Neural crest cell (in vitro differentiated cells): ENCODE data around the gene CNR2. TPM values are rescaled to one million over a fixed set of nuclear protein-coding genes. Genes with fewer than 3 reads are reported as not detected.

Experiments used
- DNase-seq: peaks from one replicate; pipeline ENCODE4 v3.0.0; 2021; ENCODE audit warnings: low read depth, mixed read lengths, low spot score
- H3K27ac Mint-ChIP-seq: one replicate; pipeline ENCODE4 v1.8.0; 2021; ENCODE audit warnings: mild to moderate bottlenecking, mixed read lengths; ENCODE audit not compliant: unreplicated experiment
- H3K27me3 Mint-ChIP-seq: 2 replicates; pipeline ENCODE4 v1.8.0; 2021; ENCODE audit warnings: low read depth, mild to moderate bottlenecking, mixed read lengths
- H3K36me3 Mint-ChIP-seq: 2 replicates; pipeline ENCODE4 v1.8.0; 2021; ENCODE audit warnings: low read depth, mild to moderate bottlenecking, mixed read lengths
- H3K4me1 Mint-ChIP-seq: 2 replicates; pipeline ENCODE4 v1.8.0; 2021; ENCODE audit warnings: mixed read lengths
- H3K4me3 Mint-ChIP-seq: one replicate; pipeline ENCODE4 v1.8.0; 2021; ENCODE audit warnings: mild to moderate bottlenecking, mixed read lengths
- H3K9me3 Mint-ChIP-seq: 2 replicates; pipeline ENCODE4 v1.8.0; 2021; ENCODE audit warnings: mixed read lengths
- total RNA-seq: library from RNA; stranded (reverse); gene quantifications from 2 replicates; pipeline ENCODE4 v1.2.1, GENCODE V29; 2021
- TF ChIP-seq, protein P1 (sequence below): fragments of 200-600 bp; sonication (generic); conservative IDR thresholded peaks from 2 replicates; pipeline ENCODE4 v1.5.0; 2021; ENCODE audit warnings: antibody characterized with exemption, mild to moderate bottlenecking

Gene CNR2
- total RNA-seq, 1 donor from 2014 or later = not detected

DNA sequence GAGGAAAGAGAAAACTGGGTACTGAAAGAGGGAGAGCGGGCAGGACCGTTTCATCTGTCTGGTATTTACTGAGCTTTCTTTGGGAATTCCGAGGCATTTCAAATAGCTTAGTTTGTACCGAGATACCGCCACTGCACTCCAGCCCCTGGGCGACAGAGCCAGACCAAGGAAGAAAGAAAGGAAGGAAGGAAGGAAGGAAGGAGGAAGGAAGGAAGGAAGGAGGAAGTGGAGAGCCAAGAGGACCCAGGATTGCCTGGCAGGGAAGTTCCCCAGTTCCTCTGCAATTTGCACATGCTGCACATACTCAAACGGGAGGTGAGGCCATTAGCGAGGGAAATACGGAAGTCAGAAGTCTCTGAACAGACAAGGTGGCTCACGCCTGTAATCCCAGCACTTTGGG lies 44.1 kb downstream of the CNR2 start:
- Mint-ChIP-seq H3K36me3 (no peaks in the 10 kb centered on the region), H3K4me1 (peaks cover 13% of the 10 kb centered on the region), H3K9me3 (no peaks in the 10 kb centered on the region), H3K27ac (peak overlapping the region; percentile 43), H3K4me3 (no peak overlapping the region), H3K27me3 (peaks cover 46% of the 10 kb centered on the region)
- TF ChIP-seq, protein P1, sequence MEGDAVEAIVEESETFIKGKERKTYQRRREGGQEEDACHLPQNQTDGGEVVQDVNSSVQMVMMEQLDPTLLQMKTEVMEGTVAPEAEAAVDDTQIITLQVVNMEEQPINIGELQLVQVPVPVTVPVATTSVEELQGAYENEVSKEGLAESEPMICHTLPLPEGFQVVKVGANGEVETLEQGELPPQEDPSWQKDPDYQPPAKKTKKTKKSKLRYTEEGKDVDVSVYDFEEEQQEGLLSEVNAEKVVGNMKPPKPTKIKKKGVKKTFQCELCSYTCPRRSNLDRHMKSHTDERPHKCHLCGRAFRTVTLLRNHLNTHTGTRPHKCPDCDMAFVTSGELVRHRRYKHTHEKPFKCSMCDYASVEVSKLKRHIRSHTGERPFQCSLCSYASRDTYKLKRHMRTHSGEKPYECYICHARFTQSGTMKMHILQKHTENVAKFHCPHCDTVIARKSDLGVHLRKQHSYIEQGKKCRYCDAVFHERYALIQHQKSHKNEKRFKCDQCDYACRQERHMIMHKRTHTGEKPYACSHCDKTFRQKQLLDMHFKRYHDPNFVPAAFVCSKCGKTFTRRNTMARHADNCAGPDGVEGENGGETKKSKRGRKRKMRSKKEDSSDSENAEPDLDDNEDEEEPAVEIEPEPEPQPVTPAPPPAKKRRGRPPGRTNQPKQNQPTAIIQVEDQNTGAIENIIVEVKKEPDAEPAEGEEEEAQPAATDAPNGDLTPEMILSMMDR = no peak
- DNase-seq = no peak

DNA sequence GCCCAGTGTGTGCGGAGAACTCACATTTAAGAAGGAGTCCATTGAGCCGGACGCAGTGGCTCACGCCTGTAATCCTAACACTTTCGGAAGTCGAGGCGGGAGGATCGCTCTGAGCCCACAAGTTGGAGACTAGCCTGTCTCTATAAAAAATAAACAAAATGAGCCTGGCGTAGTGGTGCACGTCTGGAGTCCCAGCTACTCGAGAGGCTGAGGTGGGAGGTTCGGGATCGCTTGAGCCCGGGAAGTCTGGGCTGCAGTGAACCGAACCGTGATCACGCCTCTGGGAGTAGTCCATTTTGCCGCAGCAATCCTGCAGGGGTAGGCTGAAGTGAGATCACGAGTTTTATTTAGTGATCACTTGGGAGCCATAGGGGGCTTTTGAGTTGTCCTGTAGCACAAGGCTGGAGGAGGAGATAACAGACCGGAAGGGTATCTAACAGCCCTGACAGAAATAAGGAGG lies 44.6 kb downstream of the CNR2 start:
- TF ChIP-seq, protein P1 = peak; percentile 36
- H3K9me3 Mint-ChIP-seq = no peaks in the 10 kb centered on the region
- H3K4me1 Mint-ChIP-seq = peaks cover 13% of the 10 kb centered on the region
- DNase-seq = no peak
- no peaks in the 10 kb centered on the region for H3K36me3 Mint-ChIP-seq
- H3K4me3 Mint-ChIP-seq = peak overlapping the region; percentile 86
- H3K27ac Mint-ChIP-seq = no peak overlapping the region
- H3K27me3 Mint-ChIP-seq = peaks cover 46% of the 10 kb centered on the region

DNA sequence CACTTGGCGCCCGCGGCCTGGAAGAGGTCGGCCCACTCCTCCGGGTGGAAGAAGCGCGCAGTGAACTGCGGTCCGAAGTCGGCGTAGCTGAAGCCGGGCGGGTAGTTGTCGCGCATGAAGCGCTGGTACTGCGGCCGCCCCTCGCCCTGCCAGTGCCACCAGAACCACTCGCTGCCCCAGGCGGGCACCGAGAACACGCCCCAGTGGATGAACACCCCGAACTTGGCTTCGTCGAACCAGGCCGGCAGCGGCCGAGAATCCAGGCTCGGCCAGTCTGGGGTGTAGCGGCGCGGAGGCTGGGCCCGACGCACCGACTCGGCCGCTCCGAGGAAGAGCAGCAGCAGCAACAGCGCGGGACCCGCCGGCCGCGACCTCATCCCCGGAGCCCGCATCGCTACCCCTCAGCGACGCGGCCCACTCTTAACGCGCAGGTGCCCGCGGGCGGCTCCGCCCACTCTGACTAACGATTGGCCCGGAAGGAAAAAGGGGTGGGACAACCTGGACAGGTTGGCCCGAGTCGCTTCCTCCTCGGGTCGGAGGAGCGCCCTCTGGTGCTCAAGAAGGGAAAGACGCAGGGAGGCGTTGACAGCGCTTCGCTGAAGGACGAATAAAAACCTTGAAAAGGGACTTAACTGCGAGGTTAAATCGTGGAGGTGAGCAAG lies 45.1 kb downstream of the CNR2 start, which contains the start of gene FUCA1:
TSS of gene FUCA1 (minus strand) at position 396 of the 662 bp plus-strand sequence. CDS start at position 392, 4 bp downstream.
- Mint-ChIP-seq H3K9me3 (no peaks in the 10 kb centered on the region), H3K27me3 (peaks cover 46% of the 10 kb centered on the region), H3K27ac (peak within 1 kb of the TSS; percentile 43), H3K4me3 (peak within 1 kb of the TSS; percentile 86), H3K4me1 (peaks cover 13% of the 10 kb centered on the region), H3K36me3 (no peaks in the 10 kb centered on the region)
- TF ChIP-seq, protein P1 = peak; percentile 99
- DNase-seq = peak; percentile 88

DNA sequence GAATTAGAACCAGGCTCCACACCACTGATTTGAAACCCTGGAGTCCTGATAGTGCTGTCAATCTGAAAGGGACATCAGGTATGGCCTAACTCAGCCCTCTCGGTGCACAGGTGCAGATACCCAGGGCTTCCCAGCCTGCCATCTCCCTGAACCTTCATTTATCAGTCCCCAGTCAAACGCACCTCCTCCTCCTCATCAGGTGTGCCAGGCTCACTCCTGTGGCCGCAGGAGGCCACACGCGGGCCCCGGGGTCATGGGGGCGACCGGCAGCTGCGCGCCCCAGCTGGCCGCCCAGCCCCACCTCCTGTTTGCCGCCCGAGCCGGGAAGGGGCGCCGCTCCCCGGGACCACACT lies 45.6 kb downstream of the CNR2 start:
- Mint-ChIP-seq H3K4me1 (peaks cover 13% of the 10 kb centered on the region), H3K27ac (no peak overlapping the region), H3K27me3 (peaks cover 46% of the 10 kb centered on the region)

DNA sequence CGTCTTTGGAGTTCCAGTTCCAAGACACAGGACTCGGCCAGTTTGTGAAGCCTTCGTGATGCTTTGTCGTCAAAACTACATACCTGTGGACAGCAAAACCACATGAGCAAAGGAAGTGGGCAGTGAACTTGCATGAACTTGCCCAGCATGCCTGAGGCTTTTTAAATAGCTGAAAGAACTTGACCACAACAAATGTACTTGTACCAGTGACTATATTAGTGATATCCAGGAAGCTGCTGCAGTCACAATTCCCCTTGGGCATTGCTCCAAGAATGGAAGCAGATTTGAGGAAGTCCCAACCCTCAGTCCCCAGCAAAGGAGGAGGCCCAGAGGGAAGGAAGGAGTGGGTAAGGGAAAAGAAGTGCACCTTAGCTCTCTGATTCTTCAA lies 47.6 kb downstream of the CNR2 start:
- Mint-ChIP-seq H3K4me3 (peak overlapping the region; percentile 61), H3K36me3 (no peaks in the 10 kb centered on the region), H3K9me3 (no peaks in the 10 kb centered on the region), H3K27ac (no peak overlapping the region), H3K4me1 (peaks cover 13% of the 10 kb centered on the region), H3K27me3 (peaks cover 41% of the 10 kb centered on the region)
- DNase-seq = no peak
- TF ChIP-seq, protein P1 = no peak

More for the DNA sequence above, 45.6 kb downstream of the CNR2 start:
- no peaks in the 10 kb centered on the region for H3K36me3 Mint-ChIP-seq
- no peak for DNase-seq
- H3K9me3 Mint-ChIP-seq = no peaks in the 10 kb centered on the region
- peak overlapping the region; percentile 86 for H3K4me3 Mint-ChIP-seq
- TF ChIP-seq, protein P1 = no peak
